HepG2 (cell line): Measurements from ENCODE around the gene NAB2. TPM values are rescaled to one million over a fixed set of nuclear protein-coding genes. Genes with fewer than 3 reads are reported as not detected.

Source experiments
- ATAC-seq: fragments of 200-7000 bp; cut with Tn5 transposase; 3 replicates; pipeline ENCODE4 v1.9.1; 2020; ENCODE audit warnings: mild to moderate bottlenecking, moderate library complexity
- BruUV-seq: library from RNA; stranded (reverse); fragments of 400-500 nt; replicated peaks from 2 replicates; lab custom pipeline; 2021; lab: Mats Ljungman, UMichigan
- CTCF ChIA-PET: fragments of 300-600 bp; formaldehyde crosslinking; extraction: SDS; loops from one replicate; lab custom pipeline; 2021; ENCODE audit warnings: low total read pairs, inconsistent platforms, low intra/inter-chr PET ratio; lab: Yijun Ruan, JAX
- POLR2A ChIA-PET: fragments of 350-600 bp; sonication (Branson Sonifier 250); formaldehyde crosslinking; loops from one replicate; lab custom pipeline; 2020; ENCODE audit warnings: antibody characterized with exemption, inconsistent platforms; lab: Yijun Ruan, JAX
- DNase-seq: peaks from one replicate; pipeline ENCODE4 v3.0.0-alpha.2; 2015; ENCODE audit warnings: low spot score
- FAIRE-seq: peaks from 3 replicates; lab custom pipeline; 2011; peaks lifted over from hg19 to GRCh38; lab: Jason Lieb, UNC
- H2AFZ ChIP-seq: one replicate; pipeline ENCODE4 v1.6.1; 2011; ENCODE audit warnings: low read length, inconsistent platforms
- H3K27ac ChIP-seq: fragments of 300-600 bp; 3 replicates; pipeline ENCODE4 v1.8.0; 2011; ENCODE audit warnings: mixed run types, mild to moderate bottlenecking, mixed read lengths, low read length, inconsistent platforms; ENCODE audit not compliant: insufficient read depth; ENCODE audit errors: extremely low read length
- H3K27me3 ChIP-seq, 2 experiments: fragments of 200-600 bp in 1 of 2; 2 replicates in 1 of 2; 3 replicates in 1 of 2; pipeline versions ENCODE4 v1.6.0 to v1.8.0; 2011; ENCODE audit warnings: low read length in 2 of 2, mild to moderate bottlenecking in 2 of 2, moderate library complexity in 2 of 2, inconsistent platforms in 1 of 2; ENCODE audit not compliant: insufficient read depth in 2 of 2, control insufficient read depth in 1 of 2
- H3K36me3 ChIP-seq, 2 experiments: fragments of 200-600 bp in 1 of 2; replicated peaks in 1 of 2; 2 replicates in 1 of 2; 3 replicates in 1 of 2; pipeline versions ENCODE4 v1.5.1 to v1.8.0; 2011; ENCODE audit warnings: low read length in 2 of 2, inconsistent platforms in 1 of 2; ENCODE audit not compliant: insufficient read depth in 2 of 2, control insufficient read depth in 1 of 2
- H3K4me1 ChIP-seq: 2 replicates; pipeline ENCODE4 v1.5.1; 2012; ENCODE audit warnings: low read length, inconsistent platforms; ENCODE audit not compliant: insufficient read depth
- H3K4me2 ChIP-seq: 2 replicates; pipeline ENCODE4 v1.6.0; 2011; ENCODE audit warnings: low read depth, low read length, inconsistent platforms
- H3K4me3 ChIP-seq, 3 experiments: fragments of 200-600 bp in 1 of 3; sonication (generic), shearing (Covaris generic) in 1 of 3; replicated peaks in 1 of 3; 2 replicates each; pipeline ENCODE4 v1.5.1; 2011 to 2016; ENCODE audit warnings: low read length in 3 of 3, inconsistent platforms in 2 of 3, low read depth in 2 of 3, mild to moderate bottlenecking in 2 of 3, control low read depth in 1 of 3, mixed read lengths in 1 of 3; ENCODE audit not compliant: insufficient read depth in 1 of 3
- H3K79me2 ChIP-seq: one replicate; pipeline ENCODE4 v1.6.1; 2011; ENCODE audit warnings: low read length, inconsistent platforms; ENCODE audit not compliant: insufficient read depth
- H3K9ac ChIP-seq: 2 replicates; pipeline ENCODE4 v1.6.0; 2011; ENCODE audit warnings: mild to moderate bottlenecking, low read depth, low read length, inconsistent platforms; ENCODE audit not compliant: insufficient read depth
- H3K9me3 ChIP-seq: 2 replicates; pipeline ENCODE4 v1.5.1; 2012; ENCODE audit warnings: mild to moderate bottlenecking, low read length
- H4K20me1 ChIP-seq: 2 replicates; pipeline ENCODE4 v1.6.0; 2011; ENCODE audit warnings: inconsistent platforms, mild to moderate bottlenecking, low read length, moderate library complexity; ENCODE audit not compliant: insufficient read depth
- ARID5B ChIP-seq: IDR thresholded peaks from 2 replicates; pipeline ENCODE4 v1.4.0; 2020; ENCODE audit warnings: mild to moderate bottlenecking, missing genetic modification reagents
- CEBPB ChIP-seq: IDR thresholded peaks from 2 replicates; pipeline ENCODE4 v1.6.1; 2011; ENCODE audit warnings: low read depth, low read length, improper control_type of control experiment, borderline replicate concordance
- CEBPG ChIP-seq: IDR thresholded peaks from 2 replicates; pipeline ENCODE4 v1.6.1; 2016
- FOSL2 ChIP-seq: sonication (generic); formaldehyde crosslinking; IDR thresholded peaks from 2 replicates; pipeline ENCODE4 v1.4.0; 2020; ENCODE audit warnings: missing genetic modification reagents
- HCFC1 ChIP-seq: fragments of 150-350 bp; IDR thresholded peaks from 2 replicates; pipeline ENCODE4 v1.6.1; 2014; ENCODE audit warnings: low read depth, low read length
- HIC2 ChIP-seq: sonication (generic); formaldehyde crosslinking; IDR thresholded peaks from 2 replicates; pipeline ENCODE4 v1.9.0; 2022; ENCODE audit warnings: low read depth, missing genetic modification reagents
- HNRNPL ChIP-seq: fragments of 200-400 bp; formaldehyde crosslinking; IDR thresholded peaks from 2 replicates; pipeline ENCODE4 v1.6.1; 2017; ENCODE audit warnings: mild to moderate bottlenecking, low read depth, low read length
- LCORL ChIP-seq, 2 experiments: fragments of 450-650 bp in 1 of 2; sonication (generic) in 1 of 2; formaldehyde crosslinking in 1 of 2; IDR thresholded peaks; 2 replicates each; pipeline versions ENCODE4 v1.5.0 to v1.6.1; 2017 to 2020; ENCODE audit warnings: antibody characterized with exemption in 1 of 2, missing genetic modification reagents in 1 of 2
- MYPOP ChIP-seq: sonication (generic); formaldehyde crosslinking; IDR thresholded peaks from 2 replicates; pipeline ENCODE4 v1.8.1; 2023; ENCODE audit warnings: mild to moderate bottlenecking, moderate library complexity, missing genetic modification reagents
- NRL ChIP-seq: sonication (generic); formaldehyde crosslinking; IDR thresholded peaks from 2 replicates; pipeline ENCODE4 v1.5.0; 2020; ENCODE audit warnings: missing genetic modification reagents, mild to moderate bottlenecking, moderate library complexity, borderline replicate concordance
- POGK ChIP-seq: sonication (generic); formaldehyde crosslinking; conservative IDR thresholded peaks from 2 replicates; pipeline ENCODE4 v1.8.0; 2022; ENCODE audit warnings: mild to moderate bottlenecking, moderate library complexity, missing genetic modification reagents
- POGZ ChIP-seq: sonication (generic); formaldehyde crosslinking; IDR thresholded peaks from 2 replicates; pipeline ENCODE4 v1.4.0; 2020; ENCODE audit warnings: mild to moderate bottlenecking, missing genetic modification reagents
- PPARG ChIP-seq: conservative IDR thresholded peaks from 2 replicates; pipeline ENCODE4 v1.6.1; 2016; ENCODE audit warnings: missing biosample characterization, missing genetic modification reagents
- ZNF83 ChIP-seq: sonication (generic); formaldehyde crosslinking; IDR thresholded peaks from 2 replicates; pipeline ENCODE4 v1.4.0; 2020; ENCODE audit warnings: missing genetic modification reagents, mild to moderate bottlenecking, borderline replicate concordance
- WGBS: methylation state at CpG from one replicate; pipeline ENCODE4 v1.1.6; 2017; ENCODE audit warnings: low lambda C conversion rate; 5-methylcytosine and 5-hydroxymethylcytosine counted together
- in situ Hi-C: cut with HindIII; loops from 2 replicates; pipeline ENCODE4 v1.10.0; 2017; ENCODE audit warnings: low pct_unique_long_range_greater_than_20kb; ENCODE audit not compliant: extremely low pct_ligation_motif_present
- intact Hi-C: fragments of 100-400 bp; cut with micrococcal nuclease; formaldehyde crosslinking; loops from one replicate; pipeline ENCODE4 v1.10.0; 2022; ENCODE audit not compliant: unreplicated experiment
- polyA plus RNA-seq, 8 experiments: library from polyadenylated mRNA; depleted of rRNA in 3 of 8; stranded (reverse) in 7 of 8; unstranded in 1 of 8; fragments of >200 nt; fragmentation: Illumina TruSeq in 4 of 8; extraction: Trizol in 4 of 8; gene quantifications; 2 replicates each; pipeline versions ENCODE4 v1.2.1 to v1.2.3, GENCODE V29; 2011 to 2016; ENCODE audit warnings: low read depth in 4 of 8, missing spikeins in 1 of 8, mixed read lengths in 1 of 8; ENCODE audit not compliant: insufficient read depth in 1 of 8
- total RNA-seq, 5 experiments: library from RNA; depleted of rRNA; stranded (reverse); fragments of >200 nt; fragmentation: Illumina TruSeq; extraction: Trizol; gene quantifications; 2 replicates each; pipeline ENCODE4 v1.2.3, GENCODE V29; 2016; ENCODE audit warnings: low read depth in 1 of 5

NAB2 gene
- total and polyA plus RNA-seq, 2 of the 13 experiments (the other 11 are each of a cell fraction or from before 2014, with no cell fraction given): 11.7 to 12.9 TPM

- H3K36me3 ChIP-seq: peaks cover 28 to 49% of the 10 kb centered on the region in 2 experiments
- peaks cover 99% of the 10 kb centered on the region for H3K4me1 ChIP-seq
- H3K9ac ChIP-seq: peak overlapping the region; percentile 20; the same call in 1 of the 2 replicates
- in situ Hi-C loops: no loop called here
- H3K4me2 ChIP-seq: peak overlapping the region; percentile 65
- H3K27ac ChIP-seq: peak overlapping the region; percentile 86
- H3K79me2 ChIP-seq: peaks cover 38% of the 10 kb centered on the region
- peak overlapping the region in 1 of 3 experiments; percentile 36; a peak in 2 of 6 replicates for H3K4me3 ChIP-seq
- FAIRE-seq (peak; percentile 69), ATAC-seq (peak; percentile 89), DNase-seq (peak; percentile 83)
- intact Hi-C loops: no loop called here
- ChIA-PET POLR2A (interaction anchor here (0.8 to 16.0 kb wide), 9 partner anchors 10 to 101 kb away, joined by 3 to 827 read pairs (median 4); partner anchors contain the start of genes LRP1, LRP1-AS, NAB2 and STAT6), CTCF (no interaction called here)
- H4K20me1 ChIP-seq: peaks cover 6% of the 10 kb centered on the region; the same call in 1 of the 2 replicates
- H3K27me3 ChIP-seq: no peaks in the 10 kb centered on the region
- H2AFZ ChIP-seq: no peak overlapping the region
- H3K9me3 ChIP-seq: no peaks in the 10 kb centered on the region
- 27% methylated on average over 12 of the region's 13 CpGs for WGBS
- no TSS peak for BruUV-seq
- peak; percentile 95 for TF ChIP-seq PPARG
- 0 out of 2 replicates have a peak, but pooled peaks have one; percentile 38 for TF ChIP-seq POGK (CRISPR knock-in tag)
- TF ChIP-seq CEBPB: peak; percentile 58; the same call in 1 of the 2 replicates
- no peak for TF ChIP-seq ZNF83 (CRISPR knock-in tag)
- TF ChIP-seq NRL (CRISPR knock-in tag): peak; percentile 12; the same call in 1 of the 2 replicates
- peak; percentile 53 for TF ChIP-seq CEBPG (CRISPR knock-in tag)
- peak; percentile 72; the same call in 1 of the 2 replicates for TF ChIP-seq HNRNPL
- peak; percentile 32; the same call in 1 of the 2 replicates for TF ChIP-seq POGZ (CRISPR knock-in tag)
- TF ChIP-seq FOSL2 (CRISPR knock-in tag): peak; percentile 40; the same call in 1 of the 2 replicates
- TF ChIP-seq ARID5B: peak; percentile 71
- peak; percentile 66; the same call in 1 of the 2 replicates for TF ChIP-seq HIC2 (CRISPR knock-in tag)
- TF ChIP-seq MYPOP: 0 out of 2 replicates have a peak, but pooled peaks have one; percentile 20
- no peak for TF ChIP-seq LCORL (IDR thresholded peaks at IDR 0.05)
- TF ChIP-seq LCORL (CRISPR knock-in tag; IDR thresholded peaks at IDR 0.05): peak; percentile 74; the same call in 1 of the 2 replicates
- no peak for TF ChIP-seq HCFC1
Observed at GRCh38 chr12:57138526-57139272, 49.8 kb downstream of the NAB2 start.
